ENCODE measurements around the gene CPNE5. TPM values are rescaled to one million over a fixed set of nuclear protein-coding genes. Genes with fewer than 3 reads are reported as not detected.

The CPNE5 gene
- total RNA-seq, 4 donors from 2014 or later, result 0.23 to 1.1 (median 0.81) TPM; not detected in 1

- H3K4me3 ChIP-seq (ENCODE audit: low read depth, poor library complexity, severe bottlenecking), result no peak overlapping the region
- intact Hi-C loops (cut with DNase I; ENCODE audit: low total_unique reads), result no loop called here
- TF ChIP-seq POLR2A (IDR thresholded peaks at IDR 0.05) (no peak), CTCF (IDR thresholded peaks at IDR 0.05) (no peak)
- no peak for DNase-seq (ENCODE audit: low spot score in 2 of 2)
- 82 to 88% methylated on average over 7 to 8 of the region's 8 CpGs for WGBS, 2 donors
Observed at GRCh38 chr6:36781669-36782068, 57.6 kb downstream of the CPNE5 start.

- TF ChIP-seq POLR2A (IDR thresholded peaks at IDR 0.05), result no peak
- TF ChIP-seq CTCF (IDR thresholded peaks at IDR 0.05), result no peak
- intact Hi-C loops (cut with DNase I; ENCODE audit: low total_unique reads), result no loop called here
- 65 to 66% methylated on average over 11 of the region's 11 CpGs for WGBS, 2 donors
- no peak for DNase-seq (ENCODE audit: low spot score in 2 of 2)
- no peak overlapping the region for H3K4me3 ChIP-seq (ENCODE audit: low read depth, poor library complexity, severe bottlenecking)
Observed at GRCh38 chr6:36780442-36781177, 58.6 kb downstream of the CPNE5 start.

GRCh38 chr6:36779227-36779626 lies 60.0 kb downstream of the CPNE5 start:
- WGBS, 2 donors, result 74 to 83% methylated on average over 5 of the region's 5 CpGs

GRCh38 chr6:36777801-36778200 lies 61.4 kb downstream of the CPNE5 start:
- DNase-seq (ENCODE audit: low spot score in 2 of 2), result no peak
- intact Hi-C loops (cut with DNase I; ENCODE audit: low total_unique reads), result no loop called here
- no peak overlapping the region for H3K4me3 ChIP-seq (ENCODE audit: low read depth, poor library complexity, severe bottlenecking)
- WGBS, 2 donors, result 51 to 55% methylated on average over 5 of the region's 5 CpGs
- TF ChIP-seq CTCF (IDR thresholded peaks at IDR 0.05), result no peak
- TF ChIP-seq POLR2A (IDR thresholded peaks at IDR 0.05), result no peak

More at GRCh38 chr6:36779227-36779626, 60.0 kb downstream of the CPNE5 start:
- no peak for TF ChIP-seq POLR2A (IDR thresholded peaks at IDR 0.05)
- no peak for TF ChIP-seq CTCF (IDR thresholded peaks at IDR 0.05)
- no peak for DNase-seq (ENCODE audit: low spot score in 2 of 2)
- H3K4me3 ChIP-seq (ENCODE audit: low read depth, poor library complexity, severe bottlenecking), result no peak overlapping the region
- intact Hi-C loops (cut with DNase I; ENCODE audit: low total_unique reads), result no loop called here

DNA sequence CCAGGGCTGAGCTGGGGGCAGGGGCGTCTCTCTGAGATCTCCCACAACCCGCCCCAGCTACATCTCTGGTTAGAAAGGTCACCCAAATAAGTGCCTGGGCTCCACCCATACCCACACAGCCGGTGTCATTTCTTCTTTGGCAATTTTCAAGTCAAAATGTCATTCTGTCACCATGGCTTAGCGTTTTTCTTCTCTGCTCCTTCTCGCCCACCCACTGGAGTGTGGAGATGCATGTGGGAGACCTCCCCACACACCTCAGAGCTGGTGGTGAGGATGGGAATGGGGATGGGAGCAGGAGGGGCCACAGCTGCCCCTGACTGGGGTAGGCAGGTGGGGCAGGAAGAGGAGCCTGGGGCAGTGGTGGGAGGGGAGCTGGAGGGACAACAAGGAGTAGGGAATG lies 63.1 kb downstream of the CPNE5 start:
- intact Hi-C loops (cut with DNase I; ENCODE audit: low total_unique reads), result no loop called here
- WGBS, 2 donors, result 79% methylated on average over 5 of the region's 5 CpGs
- H3K4me3 ChIP-seq (ENCODE audit: low read depth, poor library complexity, severe bottlenecking), result no peak overlapping the region
- no peak for TF ChIP-seq POLR2A (IDR thresholded peaks at IDR 0.05)
- no peak for TF ChIP-seq CTCF (IDR thresholded peaks at IDR 0.05)
- no peak for DNase-seq (ENCODE audit: low spot score in 2 of 2)

DNA sequence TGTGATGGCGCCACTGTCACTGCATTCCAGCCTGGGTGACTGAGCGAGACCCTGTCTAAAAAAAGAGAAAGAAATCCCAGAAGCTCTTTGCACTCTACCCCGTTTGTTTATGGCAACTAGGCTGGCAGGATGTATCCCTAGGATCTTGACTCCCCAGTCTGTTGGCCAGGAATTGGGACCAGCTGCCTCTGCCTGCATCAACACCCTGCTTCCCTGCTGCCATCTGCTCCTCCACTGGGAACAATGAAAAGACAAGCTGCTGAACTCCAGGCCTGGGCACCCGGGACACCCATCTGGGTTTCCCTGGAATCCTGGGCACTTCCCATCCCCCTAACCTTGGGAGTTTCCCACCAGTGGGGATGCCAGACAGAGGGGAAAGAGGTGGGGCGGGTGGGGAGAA lies 64.9 kb downstream of the CPNE5 start:
- no peak for DNase-seq (ENCODE audit: low spot score in 2 of 2)
- no peak overlapping the region for H3K4me3 ChIP-seq (ENCODE audit: low read depth, poor library complexity, severe bottlenecking)
- intact Hi-C loops (cut with DNase I; ENCODE audit: low total_unique reads), result loop anchor here (5.0 kb wide), 2 partner anchors 73 to 243 kb away; no protein-coding TSS in a partner anchor
- TF ChIP-seq POLR2A (IDR thresholded peaks at IDR 0.05) (no peak), CTCF (IDR thresholded peaks at IDR 0.05) (no peak)
- WGBS, 2 donors, result 76 to 78% methylated on average over 5 of the region's 5 CpGs
